ENCODE results near the gene TRAF3IP1. TPM values are rescaled to one million over a fixed set of nuclear protein-coding genes. Genes with fewer than 3 reads are reported as not detected.

The TRAF3IP1 gene
- total RNA-seq, 4 donors from 2014 or later: 1.1 to 14.1 (median 10.4) TPM

DNA sequence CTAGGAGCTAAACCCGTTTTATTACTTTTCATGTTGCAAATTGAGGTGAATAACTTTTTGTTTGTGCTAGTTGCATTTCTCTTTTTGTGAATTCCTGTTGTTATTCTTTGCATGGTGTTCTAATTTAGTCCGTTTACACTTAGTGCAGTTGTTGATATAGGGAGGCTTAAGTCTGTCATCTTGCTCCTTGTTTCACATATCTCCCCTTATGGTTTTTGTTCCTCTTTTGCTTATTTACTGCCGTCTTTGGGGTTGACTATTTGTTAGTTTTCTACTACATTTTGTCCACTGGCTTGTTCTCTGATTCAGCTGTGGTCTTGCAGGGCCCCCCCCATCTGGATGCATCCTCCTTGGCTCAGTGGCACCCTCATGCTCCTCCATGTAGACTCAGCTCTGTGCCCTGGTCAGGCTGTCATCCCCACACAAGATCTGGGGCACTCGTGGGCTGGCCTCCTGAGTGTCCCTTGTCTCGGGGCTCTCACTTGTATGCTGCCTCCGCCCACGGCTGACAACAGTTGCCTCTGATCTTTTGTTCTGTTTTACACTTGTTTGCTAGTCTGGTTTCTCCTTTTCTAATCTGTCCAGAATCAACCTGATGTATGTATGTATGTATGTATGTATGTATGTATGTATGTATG, 63.5 kb downstream of the TRAF3IP1 start:
- Histone ChIP-seq H3K27ac (no peak overlapping the region), H3K27me3 (no peaks in the 10 kb centered on the region), H3K4me1 (peaks cover 0 to 17% (median 3%) of the 10 kb centered on the region in 4 donors), H3K4me3 (no peak overlapping the region), H3K36me3 (peaks cover 0 to 3% (median 0%) of the 10 kb centered on the region in 4 donors), H3K9me3 (no peaks in the 10 kb centered on the region)
- intact Hi-C loops (cut with DNase I; ENCODE audit: low total_unique reads): no loop called here
- in situ Hi-C loops (cut with MboI; ENCODE audit: low pct_ligation_motif_present in 1 of 4, low pct_unique_long_range_greater_than_20kb in 1 of 4, low sequenced_read_pairs in 3 of 4): loop anchor here in 1 of 4 donors (10.0 kb wide), 1 partner anchor 71 kb away; no protein-coding TSS in a partner anchor
- no peak for DNase-seq
- TF ChIP-seq POLR2AphosphoS5 (IDR thresholded peaks at IDR 0.05) (no peak), POLR2A (IDR thresholded peaks at IDR 0.05) (no peak), EP300 (IDR thresholded peaks at IDR 0.05; ENCODE audit: low read depth) (no peak)
- TF ChIP-seq, protein P1, sequence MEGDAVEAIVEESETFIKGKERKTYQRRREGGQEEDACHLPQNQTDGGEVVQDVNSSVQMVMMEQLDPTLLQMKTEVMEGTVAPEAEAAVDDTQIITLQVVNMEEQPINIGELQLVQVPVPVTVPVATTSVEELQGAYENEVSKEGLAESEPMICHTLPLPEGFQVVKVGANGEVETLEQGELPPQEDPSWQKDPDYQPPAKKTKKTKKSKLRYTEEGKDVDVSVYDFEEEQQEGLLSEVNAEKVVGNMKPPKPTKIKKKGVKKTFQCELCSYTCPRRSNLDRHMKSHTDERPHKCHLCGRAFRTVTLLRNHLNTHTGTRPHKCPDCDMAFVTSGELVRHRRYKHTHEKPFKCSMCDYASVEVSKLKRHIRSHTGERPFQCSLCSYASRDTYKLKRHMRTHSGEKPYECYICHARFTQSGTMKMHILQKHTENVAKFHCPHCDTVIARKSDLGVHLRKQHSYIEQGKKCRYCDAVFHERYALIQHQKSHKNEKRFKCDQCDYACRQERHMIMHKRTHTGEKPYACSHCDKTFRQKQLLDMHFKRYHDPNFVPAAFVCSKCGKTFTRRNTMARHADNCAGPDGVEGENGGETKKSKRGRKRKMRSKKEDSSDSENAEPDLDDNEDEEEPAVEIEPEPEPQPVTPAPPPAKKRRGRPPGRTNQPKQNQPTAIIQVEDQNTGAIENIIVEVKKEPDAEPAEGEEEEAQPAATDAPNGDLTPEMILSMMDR (IDR thresholded peaks at IDR 0.05): no peak
- WGBS, 2 donors (ENCODE audit: low coverage in 1 of 2): 85 to 88% methylated on average over 7 of the region's 7 CpGs

- no peak for DNase-seq
- Histone ChIP-seq H3K4me3 (no peak overlapping the region), H3K27me3 (no peaks in the 10 kb centered on the region), H3K4me1 (peaks cover 0 to 4% (median 0%) of the 10 kb centered on the region in 4 donors), H3K36me3 (peaks cover 0 to 3% (median 0%) of the 10 kb centered on the region in 4 donors), H3K9me3 (no peaks in the 10 kb centered on the region), H3K27ac (no peak overlapping the region)
- in situ Hi-C loops (cut with MboI; ENCODE audit: low pct_ligation_motif_present in 1 of 4, low pct_unique_long_range_greater_than_20kb in 1 of 4, low sequenced_read_pairs in 3 of 4) (loop anchor here in 1 of 4 donors (10.0 kb wide), 1 partner anchor 67 kb away; no protein-coding TSS in a partner anchor), intact Hi-C loops (cut with DNase I; ENCODE audit: low total_unique reads) (no loop called here)
- TF ChIP-seq, protein P1 (IDR thresholded peaks at IDR 0.05): no peak
- TF ChIP-seq POLR2A (IDR thresholded peaks at IDR 0.05): no peak
- no peak for TF ChIP-seq POLR2AphosphoS5 (IDR thresholded peaks at IDR 0.05)
- TF ChIP-seq EP300 (IDR thresholded peaks at IDR 0.05; ENCODE audit: low read depth): no peak
- 44% methylated on average over 4 of the region's 4 CpGs for WGBS, 2 donors (ENCODE audit: low coverage in 1 of 2)
These were observed 67.0 kb downstream of the TRAF3IP1 start for GRCh38 chr2:238387332-238387731.

DNA sequence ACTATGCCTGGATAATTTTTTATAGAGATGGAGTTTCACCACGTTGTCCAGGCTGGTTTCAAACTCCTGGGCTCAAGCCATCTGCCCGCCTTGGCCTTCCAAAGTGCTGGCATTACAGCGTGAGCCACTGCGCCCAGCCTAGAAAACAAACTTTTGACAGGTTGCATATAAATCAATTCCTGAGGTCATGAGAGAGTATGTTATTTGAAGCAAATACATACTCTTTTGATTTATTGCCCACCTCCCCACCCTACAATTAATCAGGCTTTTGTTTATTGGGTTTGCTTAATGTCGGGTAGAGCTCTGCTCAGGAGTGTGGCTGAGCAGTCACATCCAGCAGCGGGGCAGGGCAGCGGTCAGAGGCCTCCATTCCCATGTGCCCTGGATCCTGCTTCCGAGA, 68.5 kb downstream of the TRAF3IP1 start:
- DNase-seq: no peak
- no peak overlapping the region for H3K27ac ChIP-seq
- no peaks in the 10 kb centered on the region for H3K9me3 ChIP-seq
- TF ChIP-seq, protein P1 (IDR thresholded peaks at IDR 0.05): no peak
- TF ChIP-seq EP300 (IDR thresholded peaks at IDR 0.05; ENCODE audit: low read depth) (no peak), POLR2AphosphoS5 (IDR thresholded peaks at IDR 0.05) (no peak), POLR2A (IDR thresholded peaks at IDR 0.05) (no peak)
- WGBS, 2 donors (ENCODE audit: low coverage in 1 of 2): 73 to 95% methylated on average over 4 to 8 of the region's 8 CpGs
- in situ Hi-C loops (cut with MboI; ENCODE audit: low pct_ligation_motif_present in 1 of 4, low pct_unique_long_range_greater_than_20kb in 1 of 4, low sequenced_read_pairs in 3 of 4): loop anchor here in 1 of 4 donors (10.0 kb wide), 1 partner anchor 66 kb away; no protein-coding TSS in a partner anchor
- H3K27me3 ChIP-seq: no peaks in the 10 kb centered on the region
- peaks cover 0 to 4% (median 2%) of the 10 kb centered on the region in 4 donors for H3K4me1 ChIP-seq
- intact Hi-C loops (cut with DNase I; ENCODE audit: low total_unique reads): no loop called here
- H3K36me3 ChIP-seq: no peaks in the 10 kb centered on the region
- H3K4me3 ChIP-seq: no peak overlapping the region

DNA sequence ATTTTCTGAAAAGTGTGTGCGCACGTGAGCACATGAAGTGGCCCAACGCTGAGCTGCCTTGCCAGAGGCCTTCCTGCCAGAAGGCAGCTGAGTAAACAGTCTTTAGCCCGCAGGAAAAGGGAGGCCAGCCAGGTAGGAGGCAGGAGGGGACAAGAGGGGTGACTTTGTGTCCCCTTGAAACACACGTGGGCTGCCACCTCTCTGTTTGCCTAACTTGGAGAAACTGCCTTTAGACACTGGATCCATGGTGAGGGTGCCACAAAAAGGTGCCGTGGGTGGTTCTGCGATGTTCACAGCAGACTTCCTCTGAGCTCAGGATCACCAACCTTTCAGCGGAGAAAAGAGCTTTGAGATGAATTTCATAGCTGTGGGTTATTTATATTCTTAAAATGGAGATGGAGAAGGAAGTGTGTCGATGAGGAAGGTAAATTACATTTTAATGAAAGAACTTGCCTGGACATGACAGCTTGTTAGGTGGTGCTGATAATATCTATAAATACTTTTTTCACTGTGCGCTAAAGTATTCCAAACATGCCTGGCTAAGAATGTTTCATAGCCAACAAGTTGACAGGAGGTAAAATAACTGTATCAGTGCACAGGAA, 69.8 kb downstream of the TRAF3IP1 start:
- TF ChIP-seq POLR2AphosphoS5 (IDR thresholded peaks at IDR 0.05): no peak
- TF ChIP-seq POLR2A (IDR thresholded peaks at IDR 0.05): no peak
- no peak for TF ChIP-seq EP300 (IDR thresholded peaks at IDR 0.05; ENCODE audit: low read depth)
- TF ChIP-seq, protein P1 (IDR thresholded peaks at IDR 0.05): no peak
- Histone ChIP-seq H3K9me3 (no peaks in the 10 kb centered on the region), H3K27ac (no peak overlapping the region), H3K4me1 (peaks cover 0 to 4% (median 2%) of the 10 kb centered on the region in 4 donors), H3K27me3 (no peaks in the 10 kb centered on the region), H3K36me3 (no peaks in the 10 kb centered on the region), H3K4me3 (no peak overlapping the region)
- intact Hi-C loops (cut with DNase I; ENCODE audit: low total_unique reads): no loop called here
- WGBS, 2 donors (ENCODE audit: low coverage in 1 of 2): 54 to 61% methylated on average over 7 to 10 of the region's 10 CpGs
- in situ Hi-C loops (cut with MboI; ENCODE audit: low pct_ligation_motif_present in 1 of 4, low pct_unique_long_range_greater_than_20kb in 1 of 4, low sequenced_read_pairs in 3 of 4): loop anchor here in 1 of 4 donors (10.0 kb wide), 1 partner anchor 65 kb away; no protein-coding TSS in a partner anchor
- DNase-seq: no peak
